Metanephros (tissue), 2 donors: ENCODE results near the gene HHEX. TPM values are rescaled to one million over a fixed set of nuclear protein-coding genes. Genes with fewer than 3 reads are reported as not detected.

Experiments
- small RNA-seq: library from RNA; depleted of rRNA; stranded (forward); fragments of <200 nt; gene quantifications from one replicate; pipeline ENCODE3, GENCODE V24; 2014; ENCODE audit warnings: low replicate concordance
- total RNA-seq: library from RNA; depleted of rRNA; stranded (reverse); fragments of >200 nt; gene quantifications from one replicate; pipeline ENCODE4 v1.2.3, GENCODE V29; 2014

The HHEX gene
- 5.3 TPM for total RNA-seq

DNA sequence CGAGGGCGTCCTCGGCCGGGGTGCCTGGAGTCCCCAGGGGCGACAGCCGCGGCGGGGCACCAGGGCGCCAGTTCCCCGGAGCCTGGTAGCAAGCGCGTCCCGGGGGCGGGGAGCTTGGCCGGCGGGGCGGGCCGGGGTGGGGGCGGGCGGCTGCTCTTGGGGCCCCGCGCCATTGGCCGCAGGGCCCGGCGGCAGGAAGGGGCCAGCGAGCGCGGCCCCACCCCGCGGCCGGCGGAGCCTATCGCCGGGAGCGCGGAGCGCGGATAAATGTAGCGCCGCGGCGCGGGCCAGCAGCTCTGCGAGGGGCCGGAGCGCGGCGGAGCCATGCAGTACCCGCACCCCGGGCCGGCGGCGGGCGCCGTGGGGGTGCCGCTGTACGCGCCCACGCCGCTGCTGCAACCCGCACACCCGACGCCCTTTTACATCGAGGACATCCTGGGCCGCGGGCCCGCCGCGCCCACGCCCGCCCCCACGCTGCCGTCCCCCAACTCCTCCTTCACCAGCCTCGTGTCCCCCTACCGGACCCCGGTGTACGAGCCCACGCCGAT, at the start of gene HHEX:
TSS of gene HHEX (plus strand) at position 293 of the 548 bp plus-strand sequence. CDS start at position 325, 32 bp downstream.

Small RNA genes within 50 kb of the gene (small RNA-seq; reads per million reads assigned to genes)
- gene RF00019 (not detected), gene RN7SL644P (not detected)

Other genes starting within 250 kb of the HHEX start
- 18.2 TPM for gene IDE, start 115.9 kb upstream of the HHEX start, total RNA-seq
- 12.0 TPM for gene KIF11, start 96.8 kb upstream of the HHEX start, total RNA-seq
- gene EXOC6, start 158.6 kb downstream of the HHEX start, total RNA-seq, result 64.6 TPM